B cell (primary cell): ENCODE data around the gene NUDT14. TPM values are rescaled to one million over a fixed set of nuclear protein-coding genes. Genes with fewer than 3 reads are reported as not detected.

Experiments
- ATAC-seq: fragments of 200-7000 bp; cut with Tn5 transposase; one replicate; pipeline ENCODE4 v1.10.0; 2021; ENCODE audit warnings: low read depth, mild to moderate bottlenecking, moderate number of reproducible peaks, moderate library complexity
- CTCF ChIA-PET: fragments of 350-600 bp; sonication (Branson Sonifier 250); formaldehyde crosslinking; loops from one replicate; lab custom pipeline; 2021; ENCODE audit warnings: antibody characterized with exemption, inconsistent platforms; lab: Charles Lee
- POLR2A ChIA-PET: fragments of 350-600 bp; sonication (Branson Sonifier 250); formaldehyde crosslinking; loops from one replicate; lab custom pipeline; 2021; ENCODE audit warnings: antibody characterized with exemption; lab: Charles Lee
- DNase-seq: peaks from one replicate; pipeline ENCODE4 v3.0.0; 2013
- H2AFZ ChIP-seq: 2 replicates; pipeline ENCODE4 v1.6.1; 2012; ENCODE audit warnings: mild to moderate bottlenecking, low read depth, low read length; ENCODE audit not compliant: insufficient read depth, poor library complexity, severe bottlenecking
- H3K27ac ChIP-seq, 2 donors: 1 replicate in 1 of 2; 2 replicates in 1 of 2; pipeline ENCODE4 v1.5.1; 2012 to 2013; ENCODE audit warnings: low read length in 2 of 2, mild to moderate bottlenecking in 2 of 2, moderate library complexity in 1 of 2
- H3K27me3 ChIP-seq, 4 experiments: fragments of 200-600 bp in 1 of 4; sonication (generic) in 1 of 4; replicated peaks in 1 of 4; 1 replicate in 2 of 4; 2 replicates in 2 of 4; pipeline versions ENCODE4 v1.6.1 to v1.7.0; 2013 to 2016; ENCODE audit warnings: low read length in 3 of 4, mild to moderate bottlenecking in 2 of 4, mixed read lengths in 1 of 4, moderate library complexity in 1 of 4; ENCODE audit not compliant: insufficient read depth in 4 of 4, control insufficient read depth in 3 of 4; ENCODE audit errors: control extremely low read depth in 1 of 4
- H3K36me3 ChIP-seq, 2 experiments: replicated peaks in 1 of 2; 1 replicate in 1 of 2; 2 replicates in 1 of 2; pipeline versions ENCODE4 v1.6.1 to v1.7.1; 2013; ENCODE audit warnings: low read length in 1 of 2; ENCODE audit not compliant: insufficient read depth in 2 of 2, control insufficient read depth in 1 of 2; ENCODE audit errors: control extremely low read depth in 1 of 2, extremely low read depth in 1 of 2
- H3K4me1 ChIP-seq, 2 donors: fragments of 200-600 bp in 1 of 2; sonication (generic) in 1 of 2; 1 replicate in 1 of 2; 2 replicates in 1 of 2; pipeline versions ENCODE4 v1.5.1 to v1.6.1; 2013 to 2017; ENCODE audit warnings: low read length in 2 of 2; ENCODE audit not compliant: control insufficient read depth in 2 of 2, insufficient read depth in 2 of 2
- H3K4me2 ChIP-seq: replicated peaks from 2 replicates; pipeline ENCODE3; 2012; ENCODE audit warnings: mild to moderate bottlenecking, low read depth, low read length; ENCODE audit not compliant: poor library complexity, severe bottlenecking
- H3K4me3 ChIP-seq, 5 experiments: fragments of 200-600 bp in 1 of 5; sonication (generic) in 1 of 5; 1 replicate in 3 of 5; 2 replicates in 2 of 5; pipeline versions ENCODE4 v1.5.1 to v1.7.0; 2011 to 2016; ENCODE audit warnings: low read length in 4 of 5, mild to moderate bottlenecking in 4 of 5, low read depth in 2 of 5, control low read depth in 1 of 5, moderate library complexity in 1 of 5; ENCODE audit not compliant: insufficient read depth in 1 of 5; ENCODE audit errors: control extremely low read depth in 1 of 5, extremely low read depth in 1 of 5
- H3K79me2 ChIP-seq: fragments of 200-600 bp; sonication (generic); one replicate; pipeline ENCODE4 v1.6.0; 2016; ENCODE audit warnings: low read length; ENCODE audit not compliant: control insufficient read depth, insufficient read depth
- H3K9ac ChIP-seq: fragments of 200-600 bp; sonication (generic); 2 replicates; pipeline ENCODE4 v1.6.1; 2017; ENCODE audit warnings: mild to moderate bottlenecking, low read length, moderate library complexity
- H3K9me3 ChIP-seq, 3 donors: one replicate each; pipeline versions ENCODE4 v1.6.1 to v1.7.1; 2013; ENCODE audit warnings: low read length in 2 of 3; ENCODE audit not compliant: control insufficient read depth in 2 of 3, insufficient read depth in 1 of 3; ENCODE audit errors: control extremely low read depth in 1 of 3
- H4K20me1 ChIP-seq: 2 replicates; pipeline ENCODE4 v1.6.0; 2012; ENCODE audit warnings: mild to moderate bottlenecking, low read length; ENCODE audit not compliant: insufficient read depth, control insufficient read depth, poor library complexity, severe bottlenecking
- H3K27ac Mint-ChIP-seq: one replicate; pipeline ENCODE4 v1.8.0; 2021; ENCODE audit warnings: mixed read lengths
- H3K27me3 Mint-ChIP-seq: one replicate; pipeline ENCODE4 v1.8.0; 2021; ENCODE audit warnings: mixed read lengths
- H3K4me1 Mint-ChIP-seq: one replicate; pipeline ENCODE4 v1.8.0; 2021; ENCODE audit warnings: mixed read lengths
- H3K4me3 Mint-ChIP-seq: one replicate; pipeline ENCODE4 v1.8.0; 2021; ENCODE audit warnings: mixed read lengths
- H3K9me3 Mint-ChIP-seq: one replicate; pipeline ENCODE4 v1.8.0; 2022; ENCODE audit warnings: mixed read lengths; ENCODE audit not compliant: insufficient read depth
- EZH2 ChIP-seq: IDR thresholded peaks from 2 replicates; pipeline ENCODE4 v1.6.1; 2012; ENCODE audit warnings: borderline replicate concordance, low read depth, mild to moderate bottlenecking, moderate library complexity, low read length; ENCODE audit not compliant: insufficient read depth, poor library complexity, severe bottlenecking
- WGBS: methylation state at CpG from one replicate; pipeline ENCODE4 v1.1.5; 2013; ENCODE audit warnings: missing lambda C conversion rate; ENCODE audit not compliant: insufficient coverage; 5-methylcytosine and 5-hydroxymethylcytosine counted together
- intact Hi-C: fragments of 100-400 bp; cut with micrococcal nuclease; formaldehyde crosslinking; loops from one replicate; pipeline ENCODE4 v1.10.0; 2022
- polyA plus RNA-seq: library from polyadenylated mRNA; depleted of rRNA; stranded (reverse); fragments of >200 nt; gene quantifications from 2 replicates; pipeline ENCODE4 v1.2.3, GENCODE V29; 2012
- total RNA-seq, 2 donors: library from RNA; stranded (reverse); fragments of 120-200 nt in 1 of 2; gene quantifications; 1 replicate in 1 of 2; 2 replicates in 1 of 2; pipeline versions ENCODE4 v1.2.3 to v1.2.4, GENCODE V29; 2013 to 2022
- TF ChIP-seq, protein P1 (sequence below): fragments of 200-600 bp; IDR thresholded peaks from one replicate; pipeline ENCODE4 v1.8.0; 2022; ENCODE audit warnings: antibody characterized with exemption, mild to moderate bottlenecking

Gene NUDT14
- total and polyA plus RNA-seq, 2 donors (not counting 1 experiment from before 2014, with no cell fraction given) = 17.4 to 31.6 TPM

GRCh38 chr14:105159344-105159743 lies 21.8 kb downstream of the NUDT14 start:
- Mint-ChIP-seq H3K4me1 (no peaks in the 10 kb centered on the region), H3K27ac (no peak overlapping the region), H3K4me3 (no peak overlapping the region), H3K27me3 (peaks cover 4% of the 10 kb centered on the region), H3K9me3 (no peaks in the 10 kb centered on the region)
- POLR2A ChIA-PET = interaction anchor here (0.6 kb wide), 1 partner anchor 462 kb away, joined by 11 read pairs; no protein-coding TSS in a partner anchor
- H3K79me2 ChIP-seq = no peaks in the 10 kb centered on the region
- H3K36me3 ChIP-seq = no peaks in the 10 kb centered on the region
- intact Hi-C loops = no loop called here
- TF ChIP-seq, protein P1, sequence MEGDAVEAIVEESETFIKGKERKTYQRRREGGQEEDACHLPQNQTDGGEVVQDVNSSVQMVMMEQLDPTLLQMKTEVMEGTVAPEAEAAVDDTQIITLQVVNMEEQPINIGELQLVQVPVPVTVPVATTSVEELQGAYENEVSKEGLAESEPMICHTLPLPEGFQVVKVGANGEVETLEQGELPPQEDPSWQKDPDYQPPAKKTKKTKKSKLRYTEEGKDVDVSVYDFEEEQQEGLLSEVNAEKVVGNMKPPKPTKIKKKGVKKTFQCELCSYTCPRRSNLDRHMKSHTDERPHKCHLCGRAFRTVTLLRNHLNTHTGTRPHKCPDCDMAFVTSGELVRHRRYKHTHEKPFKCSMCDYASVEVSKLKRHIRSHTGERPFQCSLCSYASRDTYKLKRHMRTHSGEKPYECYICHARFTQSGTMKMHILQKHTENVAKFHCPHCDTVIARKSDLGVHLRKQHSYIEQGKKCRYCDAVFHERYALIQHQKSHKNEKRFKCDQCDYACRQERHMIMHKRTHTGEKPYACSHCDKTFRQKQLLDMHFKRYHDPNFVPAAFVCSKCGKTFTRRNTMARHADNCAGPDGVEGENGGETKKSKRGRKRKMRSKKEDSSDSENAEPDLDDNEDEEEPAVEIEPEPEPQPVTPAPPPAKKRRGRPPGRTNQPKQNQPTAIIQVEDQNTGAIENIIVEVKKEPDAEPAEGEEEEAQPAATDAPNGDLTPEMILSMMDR = no peak
- no peak for TF ChIP-seq EZH2
- H3K27ac ChIP-seq = no peak overlapping the region
- no peaks in the 10 kb centered on the region for H3K27me3 ChIP-seq
- H3K9ac ChIP-seq = no peak overlapping the region
- no peak overlapping the region for H3K4me3 ChIP-seq
- H3K4me2 ChIP-seq = no peak overlapping the region
- 82% methylated on average over 10 of the region's 14 CpGs for WGBS
- H3K9me3 ChIP-seq = peaks cover 0 to 7% (median 0%) of the 10 kb centered on the region in 3 donors
- no peak overlapping the region for H2AFZ ChIP-seq
- no peaks in the 10 kb centered on the region for H4K20me1 ChIP-seq
- ATAC-seq (no peak), DNase-seq (no peak)
- no peaks in the 10 kb centered on the region for H3K4me1 ChIP-seq
- CTCF ChIA-PET = no interaction called here

- CTCF ChIA-PET = no interaction called here
- 88% methylated on average over 11 of the region's 12 CpGs for WGBS
- Histone ChIP-seq H3K36me3 (no peaks in the 10 kb centered on the region), H4K20me1 (no peaks in the 10 kb centered on the region), H3K79me2 (no peaks in the 10 kb centered on the region), H3K27me3 (no peaks in the 10 kb centered on the region), H3K4me3 (no peak overlapping the region), H2AFZ (no peak overlapping the region), H3K9ac (no peak overlapping the region), H3K4me2 (no peak overlapping the region), H3K27ac (no peak overlapping the region), H3K9me3 (peaks cover 0 to 7% (median 0%) of the 10 kb centered on the region in 3 donors), H3K4me1 (no peaks in the 10 kb centered on the region)
- intact Hi-C loops = no loop called here
- ATAC-seq (no peak), DNase-seq (no peak)
- Mint-ChIP-seq H3K27ac (no peak overlapping the region), H3K4me1 (no peaks in the 10 kb centered on the region), H3K4me3 (no peak overlapping the region), H3K9me3 (no peaks in the 10 kb centered on the region), H3K27me3 (peaks cover 4% of the 10 kb centered on the region)
- POLR2A ChIA-PET = interaction anchor here (0.6 kb wide), 1 partner anchor 461 kb away, joined by 11 read pairs; no protein-coding TSS in a partner anchor
- TF ChIP-seq, protein P1 = no peak
- no peak for TF ChIP-seq EZH2
Measured at GRCh38 chr14:105158794-105159193, 22.3 kb downstream of the NUDT14 start.
